Vein endothelial cell (primary cell): ENCODE results near the gene GRN. TPM values are rescaled to one million over a fixed set of nuclear protein-coding genes. Genes with fewer than 3 reads are reported as not detected.

Experiments used
- small RNA-seq: library from RNA; depleted of rRNA; stranded (forward); fragments of <200 nt; gene quantifications from one replicate; pipeline ENCODE3, GENCODE V24; 2012
- total RNA-seq: library from RNA; depleted of rRNA; stranded (reverse); fragments of >200 nt; gene quantifications from 2 replicates; pipeline ENCODE4 v1.2.3, GENCODE V29; 2012

GRN gene
- 303 and 500 TPM in 2 replicates for total RNA-seq

GRCh38 chr17:44344939-44345453, at the start of gene GRN:
TSS of gene GRN (plus strand) at chr17:44345302. CDS start at chr17:44349165, 3,863 bp downstream.

GRCh38 chr17:44308320-44308818, 36.7 kb upstream of the GRN start, which contains the start of gene RUNDC3A:
TSS of gene RUNDC3A (plus strand) at chr17:44308601. CDS start at chr17:44308833, 232 bp downstream.

GRCh38 chr17:44324571-44325275, 20.4 kb upstream of the GRN start, which contains the start of gene SLC25A39:
TSS of gene SLC25A39 (minus strand) at chr17:44324823. CDS start at chr17:44323562, 1,261 bp downstream.

GRCh38 chr17:44363613-44364159, 18.6 kb downstream of the GRN start, which contains the start of gene FAM171A2:
TSS of gene FAM171A2 (minus strand) at chr17:44363853. CDS start at chr17:44363714, 139 bp downstream.

GRCh38 chr17:44389281-44389680, 44.2 kb downstream of the GRN start, which contains the start of gene ITGA2B:
TSS of gene ITGA2B (minus strand) at chr17:44389649. CDS start at chr17:44389473, 176 bp downstream.

Small RNA genes within 50 kb of the gene (small RNA-seq; reads per million reads assigned to genes)
- not detected for gene RF00012
- not detected for gene RNU6-453P

Other genes with a start within 250 kb of the GRN start
- 25.4 and 44.1 TPM in 2 replicates for gene HDAC5, start 221.7 kb upstream of the GRN start, total RNA-seq
- gene HROB, start 203.4 kb upstream of the GRN start, total RNA-seq: 2.3 and 4.2 TPM in 2 replicates
- not detected in 2 replicates for gene ASB16, start 174.6 kb upstream of the GRN start, total RNA-seq
- 28.8 and 29.4 TPM in 2 replicates for gene TMUB2, start 158.3 kb upstream of the GRN start, total RNA-seq
- 53.0 and 55.2 TPM in 2 replicates for gene ATXN7L3, start 145.4 kb upstream of the GRN start, total RNA-seq
- gene UBTF, start 125.6 kb upstream of the GRN start, total RNA-seq: 56.8 and 59.8 TPM in 2 replicates
- not detected in 2 replicates for gene SLC4A1, start 77.2 kb upstream of the GRN start, total RNA-seq
- 0.33 TPM in 1 of 2 replicates, not detected in the other for gene RUNDC3A, start 36.7 kb upstream of the GRN start, total RNA-seq
- 93.7 and 115 TPM in 2 replicates for gene SLC25A39, start 20.5 kb upstream of the GRN start, total RNA-seq
- 8.4 and 14.4 TPM in 2 replicates for gene FAM171A2, start 18.6 kb downstream of the GRN start, total RNA-seq
- 0.19 and 0.33 TPM in 2 replicates for gene ITGA2B, start 44.3 kb downstream of the GRN start, total RNA-seq
- gene GPATCH8, start 158.1 kb downstream of the GRN start, total RNA-seq: 20.9 and 28.8 TPM in 2 replicates
- 0.38 and 0.65 TPM in 2 replicates for gene FZD2, start 212.2 kb downstream of the GRN start, total RNA-seq